ENCODE data around the gene FAM217B. TPM values are rescaled to one million over a fixed set of nuclear protein-coding genes. Genes with fewer than 3 reads are reported as not detected.

The FAM217B gene
- total and polyA plus RNA-seq, 2 of the 8 experiments (the other 6 are each of a cell fraction or from before 2014, with no cell fraction given): 5.4 to 28.5 TPM

GRCh38 chr20:59948212-59948611 lies 8.0 kb downstream of the FAM217B start:
- Histone ChIP-seq H4K20me1 (replicated peaks in 1 of 2; ENCODE audit: control insufficient read depth in 1 of 2, insufficient read depth in 2 of 2, low read length in 2 of 2) (peaks cover 0 to 2% of the 10 kb centered on the region in 2 experiments), H3K36me3 (ENCODE audit: control insufficient read depth in 2 of 4, insufficient read depth in 4 of 4, low read length in 3 of 4) (peaks cover 0 to 10% (median 4%) of the 10 kb centered on the region in 4 experiments; a peak in 3 of 8 replicates), H3K14ac (ENCODE audit: insufficient read length) (no peak overlapping the region), H2AK5ac (ENCODE audit: low read depth, low read length) (no peak overlapping the region), H3K79me1 (ENCODE audit: low read depth, low read length) (no peaks in the 10 kb centered on the region), H2AFZ (ENCODE audit: low read length) (no peak overlapping the region), H4K91ac (replicated peaks; ENCODE audit: insufficient read length, low read length) (no peak overlapping the region), H3K27me3 (replicated peaks in 1 of 4; ENCODE audit: control insufficient read depth in 3 of 4, extremely low read depth in 1 of 4, insufficient read depth in 3 of 4, low read length in 3 of 4) (no peaks in the 10 kb centered on the region), H3K9me3 (ENCODE audit: insufficient read depth in 2 of 2, low read depth in 1 of 2, low read length in 1 of 2) (no peaks in the 10 kb centered on the region), H3K4me2 (ENCODE audit: insufficient read depth in 1 of 2, low read depth in 2 of 2, low read length in 2 of 2) (no peak overlapping the region), H3K79me2 (ENCODE audit: control insufficient read depth in 1 of 2, insufficient read depth in 2 of 2, low read length in 2 of 2) (0 out of 4 replicates have a peak, but pooled peaks cover 0 to 3% of the 10 kb centered on the region in 2 experiments), H2BK15ac (ENCODE audit: low read length) (no peak overlapping the region), H3K23ac (ENCODE audit: insufficient read length) (no peak overlapping the region), H3K27ac (ENCODE audit: low read depth, low read length) (no peak overlapping the region), H2BK12ac (ENCODE audit: low read depth, low read length) (no peak overlapping the region), H3K9ac (replicated peaks in 1 of 4; ENCODE audit: extremely low read depth in 1 of 4, low read depth in 3 of 4, low read length in 3 of 4) (no peak overlapping the region), H3K4me3 (ENCODE audit: extremely low read depth in 1 of 4, insufficient read depth in 2 of 4, low read depth in 3 of 4, low read length in 4 of 4) (no peak overlapping the region), H3K23me2 (ENCODE audit: low read depth, low read length) (no peaks in the 10 kb centered on the region), H3K4ac (replicated peaks; ENCODE audit: insufficient read length, low read depth, low read length) (no peak overlapping the region), H3K56ac (replicated peaks; ENCODE audit: insufficient read length, low read depth, low read length) (no peak overlapping the region), H3K4me1 (replicated peaks in 1 of 4; ENCODE audit: control insufficient read depth in 3 of 4, insufficient read depth in 4 of 4, low read length in 3 of 4) (peaks cover 0 to 2% (median 0%) of the 10 kb centered on the region in 4 experiments; a peak in 1 of 7 replicates), H2BK20ac (ENCODE audit: low read length) (no peak overlapping the region), H4K8ac (ENCODE audit: extremely low read depth, insufficient read depth, low read length) (no peak overlapping the region), H4K5ac (ENCODE audit: insufficient read length, low read depth, low read length) (no peak overlapping the region), H2BK120ac (replicated peaks; ENCODE audit: low read depth, low read length) (no peak overlapping the region), H2BK5ac (ENCODE audit: low read depth, low read length) (no peak overlapping the region), H3K18ac (ENCODE audit: extremely low read depth, low read length) (no peak overlapping the region)
- DNase-seq (ENCODE audit: low read depth in 1 of 2, low spot score in 2 of 2) (no peak), FAIRE-seq (no peak)
- POLR2A ChIA-PET (ENCODE audit: partially characterized antibody): interaction anchor here (1.4 kb wide), 1 partner anchor 102 kb away, joined by 3 read pairs; no protein-coding TSS in a partner anchor
- 94% methylated on average over 1 of the region's 1 CpG; no CpG with 5 or more reads in 1 of the 2 experiments for WGBS, 2 experiments (ENCODE audit: extremely low coverage in 1 of 2, insufficient coverage in 1 of 2, insufficient read length in 1 of 2, insufficient replicate concordance in 2 of 2, low coverage in 1 of 2, low lambda C conversion rate in 2 of 2, missing lambda C conversion rate in 1 of 2)
- CTCF ChIA-PET (ENCODE audit: partially characterized antibody): interaction anchor here (0.7 to 4.0 kb wide), 4 partner anchors 7 to 506 kb away, joined by 3 to 18 read pairs (median 5); no protein-coding TSS in a partner anchor
- TF ChIP-seq CBX8 (IDR thresholded peaks at IDR 0.05; ENCODE audit: borderline replicate concordance, low read depth, low read length) (no peak), RNF2 (IDR thresholded peaks at IDR 0.05; ENCODE audit: borderline replicate concordance, low read depth, low read length, missing control alignments, poor library complexity, severe bottlenecking) (no peak), POU5F1 (IDR thresholded peaks at IDR 0.05; ENCODE audit: low read depth, low read length) (no peak), JUN (IDR thresholded peaks at IDR 0.05; ENCODE audit: low read depth, low read length) (no peak), KDM1A (IDR thresholded peaks at IDR 0.05; ENCODE audit: borderline replicate concordance, low read length) (no peak), CTCF (IDR thresholded peaks at IDR 0.05; ENCODE audit: control extremely low read depth in 1 of 3, insufficient read depth in 1 of 3, low read depth in 1 of 3, low read length in 3 of 3) (no peak), JUND (IDR thresholded peaks at IDR 0.05; ENCODE audit: low read length) (no peak), TAF1 (IDR thresholded peaks at IDR 0.05; ENCODE audit: low read depth, low read length) (no peak), RXRA (IDR thresholded peaks at IDR 0.05; ENCODE audit: insufficient read depth, low read depth, low read length) (no peak), TEAD4 (IDR thresholded peaks at IDR 0.05; ENCODE audit: low read depth, low read length) (no peak), SUZ12 (IDR thresholded peaks at IDR 0.05; ENCODE audit: low read length) (no peak)

Data from H1 (cell line).